HCT116 (cell line): ENCODE results near the gene CRTC1.

Source experiments
- EGR1 ChIP-seq: IDR thresholded peaks from 2 replicates; pipeline ENCODE4 v1.6.1; 2012; ENCODE audit warnings: low read depth
- ELF1 ChIP-seq: IDR thresholded peaks from 2 replicates; pipeline ENCODE4 v1.6.1; 2012; ENCODE audit warnings: low read depth, borderline replicate concordance
- EZH2 ChIP-seq: fragments of 200-600 bp; sonication (generic); IDR thresholded peaks from 2 replicates; pipeline ENCODE4 v1.6.1; 2017; ENCODE audit warnings: antibody characterized with exemption, mixed run types
- EZH2phosphoT487 ChIP-seq: fragments of 200-600 bp; IDR thresholded peaks from 2 replicates; pipeline ENCODE4 v1.6.1; 2018; ENCODE audit warnings: antibody characterized with exemption, borderline replicate concordance
- FOSL1 ChIP-seq: IDR thresholded peaks from 2 replicates; pipeline ENCODE4 v1.6.1; 2012; ENCODE audit warnings: low read depth
- JUND ChIP-seq: IDR thresholded peaks from 2 replicates; pipeline ENCODE4 v1.6.1; 2012
- POLR2A ChIP-seq: IDR thresholded peaks from 2 replicates; pipeline ENCODE4 v1.7.0; 2011; ENCODE audit warnings: borderline replicate concordance; ENCODE audit not compliant: insufficient read depth, insufficient read length; ENCODE audit errors: extremely low read depth
- POLR2AphosphoS5 ChIP-seq: IDR thresholded peaks from 2 replicates; pipeline ENCODE4 v1.6.1; 2011; ENCODE audit warnings: mild to moderate bottlenecking, low read depth, low read length, moderate library complexity
- SRF ChIP-seq: IDR thresholded peaks from 2 replicates; pipeline ENCODE4 v1.6.1; 2012; ENCODE audit warnings: low read depth
- ZNF274 ChIP-seq: fragments of 200-500 bp; sonication (Bioruptor generic); IDR thresholded peaks from 2 replicates; pipeline ENCODE4 v1.6.1; 2014; ENCODE audit warnings: mild to moderate bottlenecking, low read depth, low read length, inconsistent platforms
- TF ChIP-seq, protein P1 (sequence below): IDR thresholded peaks from 2 replicates; pipeline ENCODE4 v1.6.1; 2011; ENCODE audit warnings: mild to moderate bottlenecking, low read length, moderate library complexity; ENCODE audit not compliant: insufficient replicate concordance; ENCODE audit errors: extremely low read depth
- TF ChIP-seq, protein P2 (sequence below), 3 experiments: fragments of 200-600 bp in 1 of 3; sonication (generic) in 1 of 3; IDR thresholded peaks in 2 of 3; conservative IDR thresholded peaks in 1 of 3; 2 replicates each; pipeline ENCODE4 v1.5.1; 2012 to 2017; ENCODE audit warnings: low read depth in 2 of 3, low read length in 2 of 3, antibody characterized with exemption in 1 of 3, borderline replicate concordance in 1 of 3, control low read depth in 1 of 3, mild to moderate bottlenecking in 1 of 3, mixed read lengths in 1 of 3, mixed run types in 1 of 3, moderate library complexity in 1 of 3; ENCODE audit not compliant: insufficient read depth in 1 of 3
- TF ChIP-seq, protein P3 (sequence below): IDR thresholded peaks from 2 replicates; pipeline ENCODE4 v1.6.1; 2012

DNA sequence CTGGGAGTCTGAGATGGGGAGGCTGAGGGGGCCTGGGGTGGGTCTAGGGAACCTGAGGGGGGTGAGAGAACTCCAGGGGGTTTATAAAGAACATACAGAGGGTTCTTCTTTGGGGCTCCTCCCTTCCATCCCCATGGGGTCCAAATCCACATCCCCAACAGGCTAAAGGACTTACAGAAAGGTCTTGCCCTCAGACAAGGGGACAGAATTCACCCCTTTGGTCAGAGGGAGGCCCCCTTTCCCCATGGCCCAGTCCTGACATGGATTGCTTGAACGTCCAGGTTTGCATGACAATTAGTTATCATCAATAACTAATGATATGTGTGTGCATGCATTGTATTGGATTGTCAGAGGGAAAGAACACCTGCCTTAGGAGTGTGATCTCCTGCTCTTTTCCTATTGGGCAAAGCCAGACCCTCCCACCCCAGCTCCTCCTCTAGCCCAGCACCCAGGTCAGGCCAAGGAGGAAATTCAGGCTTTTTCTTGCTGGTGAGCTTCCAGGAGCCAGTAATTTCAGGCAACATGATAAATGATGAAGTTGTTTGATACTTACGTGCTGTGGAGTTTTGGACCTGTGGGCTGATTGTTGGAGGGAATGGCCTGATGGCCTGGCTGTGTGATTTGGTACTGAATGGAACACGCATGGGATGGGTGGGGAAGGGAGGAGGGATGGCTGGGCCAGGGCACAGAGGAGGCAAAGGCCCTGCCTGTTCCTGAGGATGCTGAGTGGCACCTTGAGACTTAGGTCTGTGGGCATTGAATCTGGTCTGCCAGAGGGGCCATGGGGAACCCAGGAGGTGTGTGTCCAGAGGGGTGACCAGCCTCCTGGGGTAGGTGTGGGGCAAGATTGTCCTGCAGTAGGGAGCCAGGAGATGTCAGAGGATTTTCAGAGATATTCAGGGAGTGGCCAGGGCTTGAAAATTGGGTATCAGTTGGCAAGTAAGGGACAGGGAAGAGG lies 45.5 kb upstream of the CRTC1 start:
- TF ChIP-seq EZH2phosphoT487 (no peak), POLR2AphosphoS5 (no peak), FOSL1 (no peak), SRF (no peak), EZH2 (no peak), ELF1 (no peak), JUND (no peak), ZNF274 (no peak), EGR1 (no peak), POLR2A (no peak)
- TF ChIP-seq, protein P1, sequence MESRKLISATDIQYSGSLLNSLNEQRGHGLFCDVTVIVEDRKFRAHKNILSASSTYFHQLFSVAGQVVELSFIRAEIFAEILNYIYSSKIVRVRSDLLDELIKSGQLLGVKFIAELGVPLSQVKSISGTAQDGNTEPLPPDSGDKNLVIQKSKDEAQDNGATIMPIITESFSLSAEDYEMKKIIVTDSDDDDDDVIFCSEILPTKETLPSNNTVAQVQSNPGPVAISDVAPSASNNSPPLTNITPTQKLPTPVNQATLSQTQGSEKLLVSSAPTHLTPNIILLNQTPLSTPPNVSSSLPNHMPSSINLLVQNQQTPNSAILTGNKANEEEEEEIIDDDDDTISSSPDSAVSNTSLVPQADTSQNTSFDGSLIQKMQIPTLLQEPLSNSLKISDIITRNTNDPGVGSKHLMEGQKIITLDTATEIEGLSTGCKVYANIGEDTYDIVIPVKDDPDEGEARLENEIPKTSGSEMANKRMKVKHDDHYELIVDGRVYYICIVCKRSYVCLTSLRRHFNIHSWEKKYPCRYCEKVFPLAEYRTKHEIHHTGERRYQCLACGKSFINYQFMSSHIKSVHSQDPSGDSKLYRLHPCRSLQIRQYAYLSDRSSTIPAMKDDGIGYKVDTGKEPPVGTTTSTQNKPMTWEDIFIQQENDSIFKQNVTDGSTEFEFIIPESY: no peak
- TF ChIP-seq, protein P2, sequence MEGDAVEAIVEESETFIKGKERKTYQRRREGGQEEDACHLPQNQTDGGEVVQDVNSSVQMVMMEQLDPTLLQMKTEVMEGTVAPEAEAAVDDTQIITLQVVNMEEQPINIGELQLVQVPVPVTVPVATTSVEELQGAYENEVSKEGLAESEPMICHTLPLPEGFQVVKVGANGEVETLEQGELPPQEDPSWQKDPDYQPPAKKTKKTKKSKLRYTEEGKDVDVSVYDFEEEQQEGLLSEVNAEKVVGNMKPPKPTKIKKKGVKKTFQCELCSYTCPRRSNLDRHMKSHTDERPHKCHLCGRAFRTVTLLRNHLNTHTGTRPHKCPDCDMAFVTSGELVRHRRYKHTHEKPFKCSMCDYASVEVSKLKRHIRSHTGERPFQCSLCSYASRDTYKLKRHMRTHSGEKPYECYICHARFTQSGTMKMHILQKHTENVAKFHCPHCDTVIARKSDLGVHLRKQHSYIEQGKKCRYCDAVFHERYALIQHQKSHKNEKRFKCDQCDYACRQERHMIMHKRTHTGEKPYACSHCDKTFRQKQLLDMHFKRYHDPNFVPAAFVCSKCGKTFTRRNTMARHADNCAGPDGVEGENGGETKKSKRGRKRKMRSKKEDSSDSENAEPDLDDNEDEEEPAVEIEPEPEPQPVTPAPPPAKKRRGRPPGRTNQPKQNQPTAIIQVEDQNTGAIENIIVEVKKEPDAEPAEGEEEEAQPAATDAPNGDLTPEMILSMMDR (IDR thresholded peaks at IDR 0.05 in 2 of 3, conservative IDR thresholded peaks at IDR 0.05 in 1 of 3; ENCODE audit: borderline replicate concordance in 1 of 3, insufficient read depth in 1 of 3, low read depth in 2 of 3, low read length in 2 of 3): no peak
- TF ChIP-seq, protein P3, sequence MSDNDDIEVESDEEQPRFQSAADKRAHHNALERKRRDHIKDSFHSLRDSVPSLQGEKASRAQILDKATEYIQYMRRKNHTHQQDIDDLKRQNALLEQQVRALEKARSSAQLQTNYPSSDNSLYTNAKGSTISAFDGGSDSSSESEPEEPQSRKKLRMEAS: no peak; the same call in 1 of the 2 replicates
